Activated T-cell treated with anti-CD3 and anti-CD28 coated beads, Interleukin-2, amount 50 U/mL, for 24 hours (primary cell): ENCODE measurements around the gene ZNF385B.

Experiments
- DNase-seq: peaks from one replicate; pipeline ENCODE4 v3.0.0-alpha.2; 2020
- H3K27ac Mint-ChIP-seq: 2 replicates; pipeline ENCODE4 v1.8.0; 2020; ENCODE audit warnings: mild to moderate bottlenecking, mixed read lengths
- H3K27me3 Mint-ChIP-seq: 2 replicates; pipeline ENCODE4 v1.8.0; 2020; ENCODE audit warnings: mixed read lengths
- H3K36me3 Mint-ChIP-seq: 2 replicates; pipeline ENCODE4 v1.8.0; 2020; ENCODE audit warnings: low read depth, mixed read lengths
- H3K4me1 Mint-ChIP-seq: 2 replicates; pipeline ENCODE4 v1.8.0; 2020; ENCODE audit warnings: low read depth, mixed read lengths
- H3K4me3 Mint-ChIP-seq: 2 replicates; pipeline ENCODE4 v1.8.0; 2020; ENCODE audit warnings: mild to moderate bottlenecking, moderate library complexity, mixed read lengths
- H3K9me3 Mint-ChIP-seq: 2 replicates; pipeline ENCODE4 v1.8.0; 2020; ENCODE audit warnings: mixed read lengths

The ZNF385B gene

DNA sequence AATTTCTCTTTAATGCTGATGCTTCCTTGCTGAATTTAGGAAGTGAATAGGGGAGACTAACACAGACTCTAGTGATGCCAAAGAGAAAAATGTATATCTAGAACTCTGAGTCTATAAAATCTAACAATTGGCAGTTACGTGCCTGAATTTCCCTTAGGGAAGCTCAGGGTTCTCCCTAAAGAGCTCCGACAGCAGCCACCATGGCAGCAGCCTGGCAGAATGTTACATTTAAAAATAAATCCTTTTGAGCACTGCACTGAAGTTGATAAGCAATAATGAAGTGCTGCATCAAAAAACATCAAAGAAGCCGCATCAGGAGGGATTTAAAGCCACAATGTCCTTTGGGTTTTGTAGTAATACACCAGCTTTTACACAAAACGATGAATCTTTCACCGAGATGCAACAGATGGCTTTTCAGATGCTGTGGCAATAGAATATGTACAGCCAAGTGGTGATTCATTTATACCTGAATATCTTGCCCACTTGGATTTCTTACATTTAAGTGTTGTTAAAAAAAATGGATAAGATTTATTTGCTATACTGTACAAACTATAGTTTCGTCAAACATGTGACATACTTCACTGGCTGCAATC lies 305.6 kb downstream of the ZNF385B start:
- no peaks in the 10 kb centered on the region for H3K9me3 Mint-ChIP-seq
- no peaks in the 10 kb centered on the region for H3K36me3 Mint-ChIP-seq
- DNase-seq: no peak
- H3K27ac Mint-ChIP-seq: no peak overlapping the region
- H3K27me3 Mint-ChIP-seq: peaks cover under 1% of the 10 kb centered on the region
- H3K4me1 Mint-ChIP-seq: no peaks in the 10 kb centered on the region
- no peak overlapping the region for H3K4me3 Mint-ChIP-seq

DNA sequence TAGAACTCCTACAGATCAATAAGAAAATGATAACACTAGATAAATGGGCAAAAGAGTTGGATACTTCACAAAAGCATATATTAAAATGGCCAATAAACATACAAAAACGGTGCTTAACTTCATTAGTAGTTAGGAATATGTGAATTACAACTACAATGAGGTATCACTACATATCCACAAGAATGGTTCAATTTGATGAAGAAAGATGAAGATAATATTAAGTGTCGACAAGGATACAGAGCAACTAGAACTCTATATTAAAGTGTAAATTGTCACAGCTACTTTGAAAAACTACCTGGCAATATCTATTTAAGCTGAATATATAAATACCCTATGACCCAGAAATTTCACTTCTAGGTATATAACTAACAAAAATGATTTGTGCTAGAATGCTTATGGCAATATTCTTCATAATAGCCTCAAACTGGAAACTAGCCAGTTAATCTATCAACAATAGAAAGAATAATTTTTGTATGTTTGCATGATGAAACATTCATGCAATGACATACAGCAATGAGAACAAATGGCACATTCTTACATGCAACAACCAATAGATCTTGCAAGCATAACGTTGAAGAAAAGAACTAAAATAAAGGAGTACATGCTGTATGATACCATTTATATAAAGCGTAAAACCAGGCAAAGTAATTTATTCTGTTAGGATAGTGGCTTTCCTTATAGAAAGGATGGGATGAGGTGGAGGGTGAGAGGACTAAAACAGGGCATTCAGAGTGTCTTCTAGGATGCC lies 306.6 kb downstream of the ZNF385B start:
- no peaks in the 10 kb centered on the region for H3K4me1 Mint-ChIP-seq
- no peaks in the 10 kb centered on the region for H3K9me3 Mint-ChIP-seq
- peaks cover 5% of the 10 kb centered on the region for H3K27me3 Mint-ChIP-seq
- no peak for DNase-seq
- no peak overlapping the region for H3K4me3 Mint-ChIP-seq
- H3K36me3 Mint-ChIP-seq: no peaks in the 10 kb centered on the region
- no peak overlapping the region for H3K27ac Mint-ChIP-seq

DNA sequence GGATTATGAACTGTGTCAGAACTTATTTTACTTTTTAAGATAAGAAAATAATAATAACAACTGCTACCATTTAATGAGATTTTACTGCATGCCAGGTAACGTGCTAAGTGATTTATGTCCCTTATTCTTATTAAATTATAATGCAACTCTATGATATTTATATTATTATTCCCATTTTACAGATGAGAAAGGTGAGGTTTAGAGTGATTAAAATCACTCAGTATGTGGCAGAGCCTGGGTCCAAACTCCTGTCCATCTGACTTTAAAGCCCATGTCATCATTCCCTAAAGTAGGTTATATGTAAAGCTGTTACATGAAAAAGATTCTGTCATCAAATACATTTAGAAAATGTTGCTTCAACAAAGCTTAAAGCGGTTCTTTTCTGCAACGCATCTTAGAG lies 308.0 kb downstream of the ZNF385B start:
- H3K4me1 Mint-ChIP-seq: no peaks in the 10 kb centered on the region

DNA sequence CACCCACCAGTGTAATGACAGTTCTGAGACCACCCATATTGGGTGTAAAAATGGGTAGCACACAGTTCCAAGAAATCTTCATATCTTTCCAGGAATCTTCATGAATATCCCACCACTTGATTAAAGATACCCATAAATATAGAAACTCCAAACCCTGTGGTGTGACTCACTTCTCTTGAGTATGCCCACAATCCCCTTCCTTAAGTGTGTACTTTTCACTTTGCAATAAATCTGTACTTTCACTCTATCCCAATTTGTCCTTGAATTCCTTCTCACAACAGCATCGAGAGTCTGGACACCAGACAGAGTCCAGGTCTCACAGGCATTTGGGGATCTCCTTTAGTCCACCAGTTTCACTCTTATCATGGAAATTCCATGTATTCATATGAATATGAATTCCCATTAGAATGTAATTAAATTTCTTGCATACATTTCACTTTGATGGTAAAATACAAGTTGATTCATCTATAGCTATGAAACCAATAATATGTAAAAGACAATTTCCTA lies 309.8 kb downstream of the ZNF385B start:
- H3K9me3 Mint-ChIP-seq: no peaks in the 10 kb centered on the region
- H3K27me3 Mint-ChIP-seq: peaks cover 5% of the 10 kb centered on the region
- H3K4me1 Mint-ChIP-seq: no peaks in the 10 kb centered on the region
- H3K27ac Mint-ChIP-seq: no peak overlapping the region
- no peak for DNase-seq
- no peak overlapping the region for H3K4me3 Mint-ChIP-seq
- no peaks in the 10 kb centered on the region for H3K36me3 Mint-ChIP-seq

More for the DNA sequence above, 308.0 kb downstream of the ZNF385B start:
- Mint-ChIP-seq H3K27ac (no peak overlapping the region), H3K4me3 (no peak overlapping the region), H3K36me3 (no peaks in the 10 kb centered on the region), H3K27me3 (peaks cover 5% of the 10 kb centered on the region), H3K9me3 (no peaks in the 10 kb centered on the region)
- no peak for DNase-seq

DNA sequence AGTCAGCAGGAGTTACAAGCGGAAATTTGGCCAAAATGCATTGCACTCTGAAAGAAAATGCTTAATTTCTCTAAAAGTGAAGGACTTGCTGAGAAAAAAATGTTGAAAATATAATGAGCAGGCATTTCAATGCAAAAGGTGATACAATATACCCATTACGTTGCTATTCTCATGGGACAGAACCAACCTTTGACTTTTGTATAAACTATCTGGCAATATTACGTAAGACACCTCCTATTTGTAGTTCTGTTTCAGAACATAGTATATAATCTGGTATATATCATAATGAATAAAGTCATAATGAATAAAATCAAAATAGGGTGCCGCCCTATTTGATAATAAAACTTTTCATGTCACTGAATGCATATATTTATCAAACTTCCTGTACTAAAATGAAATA lies 310.6 kb downstream of the ZNF385B start:
- Mint-ChIP-seq H3K9me3 (no peaks in the 10 kb centered on the region), H3K27me3 (peaks cover 5% of the 10 kb centered on the region), H3K4me1 (no peaks in the 10 kb centered on the region), H3K4me3 (no peak overlapping the region), H3K36me3 (no peaks in the 10 kb centered on the region), H3K27ac (no peak overlapping the region)
- no peak for DNase-seq

DNA sequence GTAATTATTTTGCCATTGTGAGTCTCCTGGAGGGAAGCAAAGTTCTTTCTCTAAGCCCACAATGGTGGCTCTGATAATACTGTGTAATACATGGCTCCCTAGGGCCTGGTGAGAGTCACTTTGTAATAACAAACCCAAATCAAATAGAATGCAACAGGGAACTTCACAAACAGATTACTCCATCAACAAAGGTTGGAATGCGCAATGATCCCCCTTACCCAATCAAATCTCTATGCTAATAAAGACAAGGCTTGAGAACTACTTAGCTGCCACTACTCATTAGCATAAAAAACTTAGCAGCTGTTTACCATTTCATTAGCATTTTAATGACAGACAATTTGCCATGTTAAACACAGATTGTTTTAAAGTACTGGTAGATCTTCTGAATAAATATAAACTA lies 311.2 kb downstream of the ZNF385B start:
- H3K9me3 Mint-ChIP-seq: no peaks in the 10 kb centered on the region
- DNase-seq: no peak
- no peaks in the 10 kb centered on the region for H3K36me3 Mint-ChIP-seq
- H3K4me1 Mint-ChIP-seq: no peaks in the 10 kb centered on the region
- H3K27me3 Mint-ChIP-seq: peaks cover 5% of the 10 kb centered on the region
- H3K4me3 Mint-ChIP-seq: no peak overlapping the region
- no peak overlapping the region for H3K27ac Mint-ChIP-seq

DNA sequence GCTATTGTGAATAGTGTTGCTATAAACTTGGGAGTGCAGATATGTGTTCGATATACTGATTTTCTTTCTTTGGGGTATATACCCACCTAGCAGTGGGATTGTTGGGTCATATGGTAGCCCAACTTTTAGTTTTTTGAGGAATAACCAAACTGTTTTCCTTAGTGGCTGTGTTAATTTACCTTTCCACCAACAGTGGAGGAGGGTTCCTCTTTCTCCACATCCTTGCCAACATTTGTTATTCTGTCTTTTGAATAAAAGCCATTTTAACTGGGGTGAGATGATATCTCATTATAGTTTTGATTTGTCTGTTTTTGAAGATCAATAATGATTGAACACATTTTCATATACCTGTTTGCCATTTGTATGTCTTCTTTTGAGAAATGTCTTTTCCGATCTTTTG lies 314.8 kb downstream of the ZNF385B start:
- no peak overlapping the region for H3K4me3 Mint-ChIP-seq
- no peak for DNase-seq
- H3K27me3 Mint-ChIP-seq: peaks cover 5% of the 10 kb centered on the region
- no peaks in the 10 kb centered on the region for H3K36me3 Mint-ChIP-seq
- H3K9me3 Mint-ChIP-seq: no peaks in the 10 kb centered on the region
- no peak overlapping the region for H3K27ac Mint-ChIP-seq
- no peaks in the 10 kb centered on the region for H3K4me1 Mint-ChIP-seq

DNA sequence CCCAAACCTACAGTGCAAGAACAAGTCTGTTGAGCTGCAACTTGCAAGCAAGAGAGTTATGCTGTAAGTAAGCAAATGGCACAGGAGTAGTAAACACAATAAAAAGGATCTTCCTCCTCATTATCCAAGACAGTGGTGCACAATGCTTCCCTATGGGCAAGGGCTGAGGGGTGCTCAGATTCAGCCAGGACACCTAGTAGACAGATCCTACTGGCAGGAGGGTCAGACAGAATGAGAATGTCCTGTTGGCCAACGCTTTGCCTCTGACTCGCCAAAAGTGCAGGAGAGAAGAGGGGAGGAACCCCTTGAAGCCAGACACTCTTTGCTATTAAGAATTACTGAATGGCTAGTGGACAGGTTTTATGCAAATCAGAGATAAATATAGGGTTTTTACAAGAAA lies 316.4 kb downstream of the ZNF385B start:
- Mint-ChIP-seq H3K9me3 (no peaks in the 10 kb centered on the region), H3K27me3 (no peaks in the 10 kb centered on the region), H3K36me3 (no peaks in the 10 kb centered on the region), H3K27ac (no peak overlapping the region), H3K4me3 (no peak overlapping the region), H3K4me1 (no peaks in the 10 kb centered on the region)
- no peak for DNase-seq

DNA sequence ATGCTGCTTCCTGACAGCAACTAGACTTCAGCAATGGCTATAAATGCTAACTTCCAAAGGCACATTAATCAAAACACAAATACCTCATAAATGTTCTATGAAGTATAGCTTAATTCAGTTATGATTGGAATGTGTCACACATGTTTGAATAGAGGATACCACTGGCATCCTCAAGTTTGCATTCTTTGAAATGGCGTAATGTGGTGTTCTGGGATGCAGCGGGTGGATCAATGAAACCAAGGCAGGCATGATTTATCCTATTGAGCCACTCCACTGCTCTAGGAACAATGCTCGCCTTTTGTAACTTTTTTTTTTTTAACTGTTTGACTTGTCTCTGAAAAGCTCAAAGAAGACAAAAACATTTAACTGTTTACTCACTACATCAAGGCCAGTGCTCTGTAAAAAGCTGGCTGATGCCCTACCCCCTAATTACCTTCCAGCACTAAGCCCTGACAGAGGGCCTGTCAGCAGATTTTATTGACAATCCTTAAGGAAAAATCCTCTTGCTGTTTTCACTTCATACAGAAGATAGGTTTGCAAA lies 318.0 kb downstream of the ZNF385B start:
- no peaks in the 10 kb centered on the region for H3K9me3 Mint-ChIP-seq
- no peak overlapping the region for H3K27ac Mint-ChIP-seq
- no peaks in the 10 kb centered on the region for H3K27me3 Mint-ChIP-seq
- no peak for DNase-seq
- H3K4me3 Mint-ChIP-seq: no peak overlapping the region
- H3K36me3 Mint-ChIP-seq: no peaks in the 10 kb centered on the region
- no peaks in the 10 kb centered on the region for H3K4me1 Mint-ChIP-seq

DNA sequence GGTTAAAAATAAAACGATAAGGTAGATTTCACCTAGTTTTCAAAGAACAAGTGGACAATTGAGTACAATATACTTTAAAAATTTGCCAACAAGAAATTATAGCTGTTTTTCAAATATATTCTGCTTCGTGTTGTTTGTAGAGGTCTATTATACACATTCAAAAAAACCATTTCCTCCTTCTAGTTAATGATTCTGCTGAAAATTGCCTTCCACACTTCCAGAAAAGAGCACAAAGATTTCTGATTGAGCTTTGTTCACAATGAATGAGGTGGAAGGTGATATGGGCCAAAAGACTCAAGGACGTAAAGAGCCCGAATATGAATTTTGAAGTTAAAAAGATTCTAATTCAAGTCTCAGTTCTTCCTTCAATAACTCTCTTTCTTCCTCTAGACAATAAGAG lies 319.8 kb downstream of the ZNF385B start:
- no peak overlapping the region for H3K27ac Mint-ChIP-seq
- no peaks in the 10 kb centered on the region for H3K9me3 Mint-ChIP-seq
- H3K4me1 Mint-ChIP-seq: no peaks in the 10 kb centered on the region
- DNase-seq: no peak
- H3K36me3 Mint-ChIP-seq: no peaks in the 10 kb centered on the region
- no peak overlapping the region for H3K4me3 Mint-ChIP-seq
- no peaks in the 10 kb centered on the region for H3K27me3 Mint-ChIP-seq

DNA sequence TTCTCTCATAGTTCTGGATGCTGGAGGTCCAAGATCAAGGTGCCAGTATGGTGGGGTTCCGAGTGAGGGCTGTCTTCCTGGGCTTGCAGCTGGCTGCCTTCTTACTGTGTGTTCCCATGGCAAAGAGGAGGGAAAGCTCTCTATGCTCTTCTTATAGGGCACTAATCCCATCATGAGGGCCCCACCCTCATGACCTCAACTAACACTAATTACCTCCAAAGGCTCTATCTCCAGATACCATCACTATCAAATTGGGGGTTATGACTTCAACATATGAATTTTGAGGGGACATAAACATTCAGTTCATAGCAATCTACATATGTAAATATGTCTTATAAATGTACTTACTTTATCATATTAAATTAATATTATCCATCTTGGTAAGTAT lies 322.3 kb downstream of the ZNF385B start:
- H3K4me1 Mint-ChIP-seq: no peaks in the 10 kb centered on the region
- H3K27me3 Mint-ChIP-seq: no peaks in the 10 kb centered on the region
- DNase-seq: no peak
- no peak overlapping the region for H3K27ac Mint-ChIP-seq
- no peaks in the 10 kb centered on the region for H3K9me3 Mint-ChIP-seq
- no peak overlapping the region for H3K4me3 Mint-ChIP-seq
- H3K36me3 Mint-ChIP-seq: no peaks in the 10 kb centered on the region

DNA sequence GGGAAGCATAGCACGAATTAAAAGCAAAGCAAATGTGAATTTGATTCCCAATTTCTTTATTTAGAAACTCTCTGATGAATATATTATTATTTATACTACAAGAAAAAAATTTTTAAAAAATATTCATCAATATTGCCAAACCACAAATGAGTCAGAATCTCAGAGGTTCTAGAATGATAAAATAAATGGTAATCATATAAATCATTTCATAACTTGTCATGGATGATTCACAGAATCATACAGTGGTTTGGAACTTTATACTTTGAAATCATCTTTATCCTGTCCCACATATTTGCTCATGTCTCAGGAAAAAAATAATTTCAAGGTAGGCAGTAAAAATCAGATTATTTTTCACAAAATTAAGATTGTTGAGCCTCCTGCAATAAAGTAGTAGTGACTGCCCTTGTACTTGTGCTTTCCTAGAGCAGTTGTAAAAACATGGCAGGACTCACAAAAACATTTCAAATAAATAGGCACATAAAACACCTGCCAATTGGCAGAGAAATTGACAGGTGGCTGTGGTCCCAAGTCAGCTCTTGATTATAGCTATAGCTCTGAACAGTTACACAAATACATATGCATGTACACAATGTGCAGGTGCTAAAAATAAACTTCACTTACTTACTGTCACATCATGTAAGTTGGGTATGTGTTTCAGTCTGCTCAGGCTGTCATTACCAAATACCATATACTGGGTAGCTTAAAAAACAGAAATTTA lies 322.8 kb downstream of the ZNF385B start:
- no peak for DNase-seq
- Mint-ChIP-seq H3K4me3 (no peak overlapping the region), H3K27me3 (no peaks in the 10 kb centered on the region), H3K27ac (no peak overlapping the region), H3K4me1 (no peaks in the 10 kb centered on the region), H3K9me3 (no peaks in the 10 kb centered on the region), H3K36me3 (no peaks in the 10 kb centered on the region)

DNA sequence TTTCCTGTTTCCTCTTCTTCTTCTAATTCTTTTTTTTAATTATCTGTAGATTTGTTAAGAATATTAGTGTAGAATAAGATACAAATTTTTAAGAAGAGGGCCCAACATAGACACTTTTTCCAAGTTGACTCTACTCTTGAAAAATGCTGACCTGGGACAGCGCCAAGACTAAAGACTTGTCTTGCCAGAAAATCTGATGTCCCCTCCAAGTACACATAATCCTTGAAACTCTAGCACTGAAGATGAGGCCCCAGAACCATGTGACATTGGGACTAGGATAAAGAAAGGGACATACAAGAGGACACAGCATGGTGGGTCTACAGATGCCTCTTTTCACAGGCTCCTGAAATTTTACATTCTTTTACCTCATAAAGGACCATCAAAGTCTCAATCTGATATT lies 325.2 kb downstream of the ZNF385B start:
- Mint-ChIP-seq H3K27ac (no peak overlapping the region), H3K36me3 (no peaks in the 10 kb centered on the region), H3K4me1 (no peaks in the 10 kb centered on the region), H3K9me3 (no peaks in the 10 kb centered on the region), H3K27me3 (no peaks in the 10 kb centered on the region), H3K4me3 (no peak overlapping the region)
- DNase-seq: no peak

DNA sequence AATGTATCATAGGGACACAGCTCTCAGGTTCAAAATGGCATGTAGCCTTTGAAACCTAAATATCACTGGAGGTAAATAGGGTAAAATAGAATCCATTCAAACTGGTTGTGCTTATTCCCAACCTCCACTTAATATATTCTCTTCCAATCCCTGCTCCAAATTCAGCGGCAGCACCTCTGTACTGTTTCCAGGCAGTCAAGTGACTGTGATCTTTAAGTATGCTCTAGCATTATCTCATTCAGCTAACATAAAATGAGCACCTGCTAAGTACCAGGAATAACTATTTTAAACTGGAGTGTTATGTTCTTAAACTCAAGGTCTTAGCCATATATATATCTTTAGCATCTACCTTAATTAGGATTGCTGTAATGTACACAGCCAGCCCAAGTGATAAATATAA lies 327.5 kb downstream of the ZNF385B start:
- no peak for DNase-seq
- Mint-ChIP-seq H3K36me3 (no peaks in the 10 kb centered on the region), H3K27me3 (no peaks in the 10 kb centered on the region), H3K27ac (no peak overlapping the region), H3K4me1 (no peaks in the 10 kb centered on the region), H3K9me3 (no peaks in the 10 kb centered on the region), H3K4me3 (no peak overlapping the region)

DNA sequence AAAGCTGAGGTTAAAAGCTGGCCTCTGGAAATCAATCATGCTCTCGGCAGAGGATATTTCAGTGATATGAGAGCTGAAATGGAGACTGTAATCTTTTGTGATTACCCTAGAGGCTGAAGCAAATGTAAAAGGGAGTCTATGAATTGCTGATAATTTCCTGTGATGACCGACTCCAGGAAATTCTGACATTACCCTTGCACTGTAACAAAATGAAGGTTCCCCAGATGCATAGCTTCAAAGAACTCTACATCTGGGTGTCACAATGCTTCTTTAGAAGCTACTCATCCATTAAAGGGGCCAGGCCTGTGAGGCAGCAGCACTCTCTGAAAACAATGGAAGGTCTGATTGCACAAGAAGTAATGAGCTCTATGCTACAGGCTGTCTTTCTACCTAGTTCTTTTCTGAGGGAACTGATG lies 328.5 kb downstream of the ZNF385B start:
- Mint-ChIP-seq H3K27ac (no peak overlapping the region), H3K9me3 (no peaks in the 10 kb centered on the region), H3K36me3 (no peaks in the 10 kb centered on the region), H3K4me1 (no peaks in the 10 kb centered on the region), H3K4me3 (no peak overlapping the region), H3K27me3 (no peaks in the 10 kb centered on the region)
- no peak for DNase-seq
